GM21360 (cell line): ENCODE measurements around the gene NINL.
"Not testable (repeated sequence)": the region's sequence is repeated elsewhere in the genome, so short reads cannot be mapped to it uniquely, and the experiment has no call there.

Experiments
- ATAC-seq: cut with Tn5 transposase; IDR thresholded peaks from one replicate; pipeline ENCODE4 v1.9.1; 2021; ENCODE audit warnings: mild to moderate bottlenecking, moderate library complexity; ENCODE audit not compliant: unreplicated experiment

Gene NINL

DNA sequence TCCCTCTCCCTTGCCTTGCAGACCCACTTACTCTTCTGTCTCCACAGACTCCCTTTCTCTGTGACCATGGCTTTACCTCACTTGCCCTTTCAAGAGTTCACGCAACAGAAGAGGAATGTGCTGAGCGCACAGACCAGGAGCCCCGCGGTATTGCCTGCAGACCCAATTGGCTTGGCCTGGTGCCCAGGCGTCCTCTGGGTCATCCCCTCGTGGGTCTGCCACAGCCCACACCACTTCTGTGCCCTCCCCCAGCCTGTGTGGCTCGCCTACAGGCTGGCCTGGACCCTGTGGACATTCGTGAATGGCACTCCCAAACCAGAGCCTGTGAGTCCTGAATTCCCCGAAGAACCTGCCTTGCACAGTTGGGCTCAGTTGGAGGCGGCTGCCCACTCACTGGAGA lies 15.3 kb upstream of the NINL start:
- ATAC-seq = no peak

DNA sequence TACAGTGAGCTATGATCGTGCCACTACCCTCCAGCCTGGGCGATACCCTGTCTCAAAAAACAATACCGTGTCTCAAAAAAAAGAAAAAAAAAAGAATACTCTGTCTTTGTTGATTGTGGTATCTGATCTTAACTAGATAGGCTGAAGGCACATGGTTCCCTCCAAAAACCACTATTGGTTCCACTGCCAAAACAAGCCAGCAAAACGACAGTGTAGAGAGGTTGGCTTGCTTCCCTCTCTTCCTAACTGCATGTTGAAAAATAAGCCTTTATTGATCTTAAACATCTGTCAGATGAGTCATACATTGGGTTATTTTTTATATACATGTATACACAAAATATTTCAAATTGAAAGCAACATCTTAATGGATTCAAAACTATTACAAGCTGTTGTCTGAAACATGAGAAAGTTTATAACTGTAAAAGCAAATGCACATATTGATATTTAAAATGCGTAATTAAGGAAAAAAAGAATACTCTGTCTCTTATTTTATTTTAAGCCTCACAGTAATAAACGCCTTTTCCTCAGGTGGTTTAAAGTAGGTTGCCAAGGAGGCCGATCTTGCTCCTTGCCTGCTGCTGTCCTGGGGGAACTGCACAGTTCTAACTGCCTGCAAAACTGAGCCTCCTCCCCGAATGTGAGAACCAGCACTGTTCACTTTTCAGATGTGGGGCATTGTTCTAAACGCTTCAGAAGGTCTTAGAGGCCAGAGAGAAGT lies 7.0 kb upstream of the NINL start:
- ATAC-seq = no peak

DNA sequence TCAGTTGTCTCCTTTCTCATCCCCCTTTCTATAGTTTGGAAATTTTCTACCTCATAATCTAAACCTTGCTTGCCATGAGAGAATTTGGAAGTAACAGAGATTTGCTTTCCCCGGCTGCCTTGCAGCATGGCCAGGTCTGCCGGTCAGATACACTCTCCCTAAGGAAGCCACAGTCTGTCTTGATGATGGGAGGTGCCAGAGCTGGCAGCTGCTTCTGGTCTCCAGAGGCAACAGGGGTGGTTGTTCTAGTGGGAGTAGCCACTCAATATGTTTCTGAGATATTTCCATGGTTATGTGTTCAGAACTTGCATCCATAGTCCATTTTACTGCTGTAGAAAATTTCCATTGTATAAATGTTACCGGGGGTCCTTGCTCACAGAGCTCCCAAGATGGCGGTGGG lies 5.4 kb upstream of the NINL start:
- not testable (repeated sequence) for ATAC-seq

GRCh38 chr20:25588491-25588890 lies 3.2 kb upstream of the NINL start:
- no peak for ATAC-seq

GRCh38 chr20:25587536-25587935 lies 2.2 kb upstream of the NINL start:
- no peak for ATAC-seq

GRCh38 chr20:25586877-25587276 lies 1.5 kb upstream of the NINL start:
- no peak for ATAC-seq

GRCh38 chr20:25583607-25584006 lies 1.7 kb downstream of the NINL start:
- ATAC-seq = not testable (repeated sequence)

DNA sequence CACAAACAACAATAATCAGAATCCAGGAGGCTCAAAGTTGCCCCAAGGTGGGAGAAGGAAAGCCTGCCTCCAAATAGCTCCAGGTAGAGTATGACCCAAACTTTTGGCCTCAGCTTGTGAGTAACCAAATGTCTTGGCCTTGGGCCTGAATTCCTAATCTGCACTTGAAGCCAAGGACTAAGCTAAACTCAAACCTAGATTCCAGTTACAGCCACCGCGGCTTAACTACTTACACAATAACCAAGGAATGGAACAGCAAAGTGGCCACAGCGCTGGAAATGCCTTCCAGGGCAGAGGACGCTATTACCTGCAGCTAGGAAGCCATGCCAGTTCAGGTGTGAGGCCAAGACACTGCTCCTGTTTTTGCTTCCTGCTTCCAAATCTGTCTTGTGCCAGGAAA lies 4.6 kb downstream of the NINL start:
- no peak for ATAC-seq

- ATAC-seq = no peak
These were observed 6.1 kb downstream of the NINL start for GRCh38 chr20:25579081-25579770.

DNA sequence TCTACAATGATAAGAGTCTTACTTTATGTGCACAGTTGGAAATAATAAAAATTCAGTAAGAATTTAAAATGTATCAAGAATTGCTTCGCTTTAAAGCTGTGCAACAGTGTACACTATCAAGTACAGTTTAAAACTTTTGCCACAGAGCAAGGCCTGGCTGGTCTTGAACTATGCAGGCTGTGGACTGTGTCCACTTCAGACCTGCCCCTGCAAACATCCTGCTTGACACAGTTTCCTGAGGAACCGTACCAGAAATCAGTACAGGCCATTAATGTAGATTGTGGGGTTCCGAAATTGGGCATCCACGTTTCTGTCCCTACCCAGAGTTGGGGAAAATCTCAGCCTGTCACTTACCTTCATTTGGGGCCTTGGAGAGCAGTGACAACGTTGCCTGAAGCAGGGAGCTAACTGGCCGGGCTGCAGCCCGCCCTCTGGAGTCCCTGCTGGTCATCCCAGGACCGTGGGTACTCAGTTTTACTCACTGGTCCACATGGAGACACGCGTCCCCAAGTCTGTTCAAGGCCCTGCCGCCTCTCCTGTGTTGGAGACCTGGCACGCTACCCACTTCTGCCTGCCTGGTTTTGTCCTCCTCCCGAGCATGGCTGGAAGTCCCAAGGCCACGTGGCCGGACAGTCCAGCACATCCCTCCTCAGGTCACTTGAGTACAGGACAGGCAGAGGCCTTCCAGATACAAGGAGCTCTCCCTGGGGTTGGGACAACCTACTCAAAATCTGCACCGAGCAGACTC lies 8.4 kb downstream of the NINL start:
- no peak for ATAC-seq

DNA sequence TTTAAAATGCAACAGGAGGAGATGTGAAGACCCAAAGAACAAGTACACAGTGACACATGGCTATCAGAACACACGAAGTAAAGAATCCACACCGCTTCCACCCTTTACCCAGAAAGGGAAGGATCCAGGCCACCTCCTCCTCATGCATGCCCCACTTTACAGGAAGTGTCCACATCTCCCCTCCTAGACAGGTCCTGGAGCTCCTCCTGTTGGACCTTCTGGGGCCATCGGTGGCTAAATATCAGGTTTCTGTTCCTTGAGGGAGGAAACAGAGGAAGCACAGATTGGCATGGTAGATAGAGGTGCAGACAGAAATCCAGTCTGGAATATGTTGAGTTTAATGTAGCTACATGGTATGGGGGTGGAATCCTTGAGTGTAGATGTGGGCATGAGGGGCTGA lies 10.9 kb downstream of the NINL start:
- ATAC-seq = no peak

DNA sequence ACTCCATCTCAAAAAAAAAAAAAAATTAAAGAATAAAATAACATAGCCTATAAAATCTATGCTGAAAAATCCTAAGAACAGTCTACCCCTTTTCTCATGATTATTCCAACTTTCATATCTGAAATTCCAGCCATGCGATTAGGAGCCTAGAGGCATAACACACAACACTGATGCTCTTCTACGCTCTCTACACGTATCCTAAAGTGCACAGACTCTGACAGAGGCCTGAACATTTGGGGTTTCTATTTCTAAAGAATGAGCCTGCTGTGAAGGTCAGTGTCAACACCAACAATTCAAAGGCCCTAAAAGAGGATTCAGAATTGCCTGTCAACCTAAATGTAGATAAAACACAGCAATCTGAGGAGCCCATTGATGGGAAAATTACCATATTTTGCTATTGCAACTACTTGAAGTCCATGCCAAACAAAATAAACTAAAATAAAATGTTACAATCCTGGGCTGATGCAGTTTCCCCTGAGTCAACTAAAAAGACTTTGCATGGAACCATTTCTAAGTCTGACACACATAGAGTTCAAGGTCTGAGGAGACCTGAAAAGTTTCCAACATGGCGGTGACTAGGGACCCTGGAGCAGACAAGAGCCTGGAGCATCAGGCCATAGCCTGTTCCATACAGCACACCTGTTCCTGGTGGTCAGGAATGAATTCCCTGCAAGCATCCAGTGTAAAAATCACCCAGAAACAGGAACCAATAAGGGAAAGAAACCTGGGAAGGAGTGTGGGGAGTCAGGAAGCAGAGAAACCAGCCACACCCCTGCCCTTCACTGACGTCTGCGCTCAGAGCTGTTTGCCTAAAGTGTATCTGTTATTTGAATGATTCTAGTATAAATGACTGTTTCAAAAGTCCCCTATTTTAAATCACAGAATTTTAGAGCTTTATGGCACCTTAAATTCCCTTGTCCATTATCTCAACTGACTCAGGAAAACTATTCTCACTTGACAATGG lies 11.8 kb downstream of the NINL start:
- no peak for ATAC-seq

DNA sequence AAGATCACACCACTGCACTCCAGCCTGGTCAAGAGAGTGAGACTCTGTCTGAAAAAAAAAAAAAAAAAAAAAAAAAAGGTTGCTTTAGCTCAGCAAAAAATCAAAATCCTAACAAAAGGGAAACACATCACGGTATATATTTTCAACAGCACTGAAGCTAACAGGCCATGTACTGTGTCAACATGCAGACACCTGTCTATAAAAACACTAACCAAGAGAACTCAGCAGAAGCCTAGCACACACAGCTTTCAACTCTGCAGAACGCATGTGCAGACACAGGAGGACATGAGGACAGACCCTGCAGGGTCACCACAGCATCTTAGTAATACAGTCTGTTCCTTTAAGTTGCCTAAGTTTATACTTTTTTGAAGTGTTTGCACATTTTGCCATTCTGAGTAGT lies 13.5 kb downstream of the NINL start:
- ATAC-seq = no peak

- no peak for ATAC-seq
These were observed 14.1 kb downstream of the NINL start for GRCh38 chr20:25571240-25571639.

GRCh38 chr20:25570148-25570530 lies 15.2 kb downstream of the NINL start:
- no peak for ATAC-seq

DNA sequence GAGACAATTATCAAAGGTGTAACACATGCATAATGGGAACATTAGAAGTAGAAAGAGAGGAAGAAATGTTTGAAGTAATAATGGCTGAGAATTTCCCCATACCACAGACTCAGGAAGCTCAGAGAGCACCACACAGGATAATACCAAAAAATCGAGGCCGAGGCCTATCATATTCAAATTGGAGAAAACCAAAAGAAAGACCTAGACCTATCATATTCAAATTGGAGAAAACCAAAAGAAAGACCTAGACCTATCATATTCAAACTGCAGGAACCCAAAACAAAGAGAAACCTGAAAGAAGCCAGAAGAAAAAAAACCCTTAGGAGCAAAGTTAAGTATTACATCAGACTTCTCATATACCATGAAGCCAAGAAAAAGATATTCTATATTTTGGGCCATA lies 18.0 kb downstream of the NINL start:
- ATAC-seq = no peak

GRCh38 chr20:25566821-25567220 lies 18.5 kb downstream of the NINL start:
- ATAC-seq = no peak

GRCh38 chr20:25565578-25566157 lies 19.7 kb downstream of the NINL start:
- no peak for ATAC-seq

DNA sequence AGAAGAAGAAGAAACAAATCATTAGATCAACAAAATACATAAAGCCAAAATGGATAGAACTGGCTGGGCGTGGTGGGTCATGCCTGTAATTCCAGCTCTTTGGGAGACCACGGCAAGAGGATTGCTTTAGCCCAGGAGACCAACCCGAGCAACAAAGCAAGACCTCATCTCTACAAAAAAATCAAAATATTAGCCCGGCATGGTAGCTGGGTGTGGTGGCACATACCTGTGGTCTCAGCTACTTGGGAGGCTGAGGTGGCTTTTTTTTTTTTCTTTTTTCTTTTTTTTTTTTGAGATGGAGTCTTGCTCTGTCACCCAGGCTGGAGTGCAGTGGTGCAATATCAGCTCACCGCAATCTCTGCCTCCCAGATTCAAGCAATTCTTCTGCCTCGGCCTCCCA lies 21.5 kb downstream of the NINL start:
- ATAC-seq = no peak

DNA sequence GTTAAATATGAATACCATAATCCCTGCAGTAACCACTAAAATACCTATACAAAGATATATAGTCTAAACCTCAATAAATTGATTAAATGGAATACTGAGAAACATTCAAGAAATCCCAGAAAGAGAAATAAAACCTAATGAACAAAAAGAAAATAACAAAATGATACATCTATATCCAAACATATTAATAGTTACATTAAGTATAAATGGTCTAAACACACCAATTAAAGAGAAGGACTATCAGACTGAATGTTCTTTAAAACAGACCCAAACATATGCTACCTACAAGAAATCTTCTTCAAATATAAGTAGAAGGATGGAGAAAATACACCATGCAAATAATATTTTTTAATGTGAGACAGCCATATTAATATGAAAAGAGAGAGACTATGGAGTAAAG lies 22.0 kb downstream of the NINL start:
- no peak for ATAC-seq

- not testable (repeated sequence) for ATAC-seq
These were observed 23.6 kb downstream of the NINL start for GRCh38 chr20:25561771-25562170.
